ENCODE results near the gene TSKS.

The TSKS gene

GRCh38 chr19:49776371-49776764 lies 13.3 kb upstream of the TSKS start:
- no peak for TF ChIP-seq CTCF (IDR thresholded peaks at IDR 0.05)
- Histone ChIP-seq H3K27me3 (no peaks in the 10 kb centered on the region), H3K27ac (no peak overlapping the region), H3K4me3 (no peak overlapping the region), H3K36me3 (peaks cover 0 to 20% (median 15%) of the 10 kb centered on the region in 3 donors), H3K9me3 (no peaks in the 10 kb centered on the region), H3K4me1 (no peaks in the 10 kb centered on the region)
- intact Hi-C loops (cut with DNase I; ENCODE audit: low total_unique reads): no loop called here
- no peak for DNase-seq

- no peak for DNase-seq
- no peaks in the 10 kb centered on the region for H3K4me1 ChIP-seq
Observed at GRCh38 chr19:49775742-49776370, 12.8 kb upstream of the TSKS start.

GRCh38 chr19:49774969-49775368 lies 11.9 kb upstream of the TSKS start:
- H3K4me1 ChIP-seq: no peaks in the 10 kb centered on the region

More at GRCh38 chr19:49775742-49776370, 12.8 kb upstream of the TSKS start:
- no peaks in the 10 kb centered on the region for H3K27me3 ChIP-seq
- H3K4me3 ChIP-seq: no peak overlapping the region
- H3K9me3 ChIP-seq: no peaks in the 10 kb centered on the region
- intact Hi-C loops (cut with DNase I; ENCODE audit: low total_unique reads): no loop called here
- TF ChIP-seq CTCF (IDR thresholded peaks at IDR 0.05): no peak
- H3K27ac ChIP-seq: no peak overlapping the region
- H3K36me3 ChIP-seq: peaks cover 0 to 19% (median 14%) of the 10 kb centered on the region in 3 donors

GRCh38 chr19:49773663-49774350 lies 10.7 kb upstream of the TSKS start:
- H3K27me3 ChIP-seq: no peaks in the 10 kb centered on the region
- no peak for TF ChIP-seq CTCF (IDR thresholded peaks at IDR 0.05)
- intact Hi-C loops (cut with DNase I; ENCODE audit: low total_unique reads): no loop called here
- H3K4me3 ChIP-seq: no peak overlapping the region
- no peak overlapping the region for H3K27ac ChIP-seq
- no peaks in the 10 kb centered on the region for H3K9me3 ChIP-seq
- peaks cover 0 to 19% (median 14%) of the 10 kb centered on the region in 3 donors for H3K36me3 ChIP-seq
- H3K4me1 ChIP-seq: peaks cover 0 to 10% (median 6%) of the 10 kb centered on the region in 4 donors
- DNase-seq: no peak

More at GRCh38 chr19:49774969-49775368, 11.9 kb upstream of the TSKS start:
- Histone ChIP-seq H3K4me3 (no peak overlapping the region), H3K27ac (no peak overlapping the region), H3K9me3 (no peaks in the 10 kb centered on the region), H3K27me3 (no peaks in the 10 kb centered on the region), H3K36me3 (peaks cover 0 to 19% (median 14%) of the 10 kb centered on the region in 3 donors)
- TF ChIP-seq CTCF (IDR thresholded peaks at IDR 0.05): no peak
- intact Hi-C loops (cut with DNase I; ENCODE audit: low total_unique reads): no loop called here
- no peak for DNase-seq

- Histone ChIP-seq H3K36me3 (peaks cover 0 to 19% (median 14%) of the 10 kb centered on the region in 3 donors), H3K27me3 (no peaks in the 10 kb centered on the region), H3K27ac (no peak overlapping the region), H3K4me3 (no peak overlapping the region), H3K4me1 (peaks cover 0 to 18% (median 15%) of the 10 kb centered on the region in 4 donors), H3K9me3 (no peaks in the 10 kb centered on the region)
- no peak for DNase-seq
- intact Hi-C loops (cut with DNase I; ENCODE audit: low total_unique reads): no loop called here
- no peak for TF ChIP-seq CTCF (IDR thresholded peaks at IDR 0.05)
Observed at GRCh38 chr19:49772850-49773432, 9.8 kb upstream of the TSKS start.
